MM.1S (cell line): ENCODE results near the gene EPN2.

Experiments
- CTCF ChIP-seq: fragments of 300-600 bp; sonication (generic); IDR thresholded peaks from 2 replicates; pipeline ENCODE4 v1.5.1; 2016; ENCODE audit warnings: antibody characterized with exemption, low read length, mixed read lengths
- EZH2 ChIP-seq: fragments of 300-600 bp; sonication (generic); optimal IDR thresholded peaks from 2 replicates; pipeline ENCODE3; 2017; ENCODE audit warnings: low read depth, mild to moderate bottlenecking, antibody characterized with exemption, low read length, mixed read lengths

GRCh38 chr17:19248928-19249574, 11.9 kb downstream of the EPN2 start:
- TF ChIP-seq CTCF (no peak), EZH2 (no peak)
